OCI-M1 (cell line): ENCODE data around the gene PTPRCAP.
"Not testable (repeated sequence)": the region's sequence is repeated elsewhere in the genome, so short reads cannot be mapped to it uniquely, and the experiment has no call there.

Experiments used
- DNase-seq: peaks from one replicate; lab custom pipeline; 2025; lab: John Stamatoyannopoulos, UW

PTPRCAP gene

GRCh38 chr11:67409261-67409666 lies 28.2 kb downstream of the PTPRCAP start:
- DNase-seq, result no peak

- no peak for DNase-seq
Measured at GRCh38 chr11:67408437-67409200, 28.9 kb downstream of the PTPRCAP start.

GRCh38 chr11:67407688-67408163 lies 29.8 kb downstream of the PTPRCAP start:
- no peak for DNase-seq

GRCh38 chr11:67406969-67407687 lies 30.4 kb downstream of the PTPRCAP start:
- no peak for DNase-seq

- DNase-seq, result no peak
Measured at GRCh38 chr11:67406420-67406968, 31.0 kb downstream of the PTPRCAP start.

GRCh38 chr11:67405688-67406339 lies 31.7 kb downstream of the PTPRCAP start:
- DNase-seq, result no peak

- no peak for DNase-seq
Measured at GRCh38 chr11:67405196-67405567, 32.3 kb downstream of the PTPRCAP start.

- DNase-seq, result no peak
Measured at GRCh38 chr11:67404515-67405195, 32.8 kb downstream of the PTPRCAP start.

GRCh38 chr11:67403085-67403484 lies 34.4 kb downstream of the PTPRCAP start:
- not testable (repeated sequence) for DNase-seq

GRCh38 chr11:67402192-67402839 lies 35.2 kb downstream of the PTPRCAP start:
- DNase-seq, result not testable (repeated sequence)

- DNase-seq, result peak; percentile 89
Measured at GRCh38 chr11:67401495-67402191, 35.8 kb downstream of the PTPRCAP start, which contains the start of gene PPP1CA. Gene PPP1CA (minus strand): TSS chr11:67401858. CDS start chr11:67401782, 76 bp downstream.

- DNase-seq, result no peak
Measured at GRCh38 chr11:67400942-67401494, 36.5 kb downstream of the PTPRCAP start.

GRCh38 chr11:67400251-67400941 lies 37.1 kb downstream of the PTPRCAP start:
- DNase-seq, result no peak

GRCh38 chr11:67398661-67399563 lies 38.6 kb downstream of the PTPRCAP start:
- DNase-seq, result no peak

- DNase-seq, result no peak
Measured at GRCh38 chr11:67397986-67398660, 39.4 kb downstream of the PTPRCAP start.

- DNase-seq, result no peak
Measured at GRCh38 chr11:67397536-67397935, 39.9 kb downstream of the PTPRCAP start.

- no peak for DNase-seq
Measured at GRCh38 chr11:67396587-67397389, 40.7 kb downstream of the PTPRCAP start.
